Measurements from ENCODE around the gene ARTN.

ARTN gene, protein sequence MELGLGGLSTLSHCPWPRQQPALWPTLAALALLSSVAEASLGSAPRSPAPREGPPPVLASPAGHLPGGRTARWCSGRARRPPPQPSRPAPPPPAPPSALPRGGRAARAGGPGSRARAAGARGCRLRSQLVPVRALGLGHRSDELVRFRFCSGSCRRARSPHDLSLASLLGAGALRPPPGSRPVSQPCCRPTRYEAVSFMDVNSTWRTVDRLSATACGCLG

DNA sequence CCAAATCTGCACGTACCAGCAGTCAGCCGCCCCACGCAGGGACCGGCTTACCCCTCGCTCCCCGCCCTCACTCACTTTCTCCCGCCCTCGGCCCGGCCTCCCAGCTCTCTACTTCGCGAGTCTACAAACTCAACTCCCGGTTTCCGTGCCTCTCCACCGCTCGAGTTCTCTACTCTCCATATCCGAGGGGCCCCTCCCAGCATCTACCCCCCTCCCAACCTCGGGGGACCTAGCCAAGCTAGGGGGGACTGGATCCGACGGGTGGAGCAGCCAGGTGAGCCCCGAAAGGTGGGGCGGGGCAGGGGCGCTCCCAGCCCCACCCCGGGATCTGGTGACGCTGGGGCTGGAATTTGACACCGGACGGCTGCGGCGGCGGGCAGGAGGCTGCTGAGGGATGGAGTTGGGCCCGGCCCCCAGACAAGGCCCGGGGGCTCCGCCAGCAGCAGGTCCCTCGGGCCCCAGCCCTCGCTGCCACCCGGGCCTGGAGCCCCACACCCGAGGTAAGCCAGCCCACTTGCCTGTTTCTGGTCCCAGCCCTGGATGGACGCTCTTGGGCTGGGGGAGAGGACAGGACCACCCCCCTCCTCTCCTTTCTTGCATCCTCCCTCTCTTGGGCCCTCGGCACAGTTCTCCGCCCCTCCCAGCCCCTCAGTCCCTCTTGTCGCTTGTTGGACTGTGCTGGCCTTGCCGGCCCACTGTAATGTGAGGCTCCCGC is at the start of gene ARTN:
ARTN (plus strand) TSS at position 416 of the 715 bp plus-strand sequence. CDS start 1,856 bp downstream, outside the sequence.
- no peak for DNase-seq

DNA sequence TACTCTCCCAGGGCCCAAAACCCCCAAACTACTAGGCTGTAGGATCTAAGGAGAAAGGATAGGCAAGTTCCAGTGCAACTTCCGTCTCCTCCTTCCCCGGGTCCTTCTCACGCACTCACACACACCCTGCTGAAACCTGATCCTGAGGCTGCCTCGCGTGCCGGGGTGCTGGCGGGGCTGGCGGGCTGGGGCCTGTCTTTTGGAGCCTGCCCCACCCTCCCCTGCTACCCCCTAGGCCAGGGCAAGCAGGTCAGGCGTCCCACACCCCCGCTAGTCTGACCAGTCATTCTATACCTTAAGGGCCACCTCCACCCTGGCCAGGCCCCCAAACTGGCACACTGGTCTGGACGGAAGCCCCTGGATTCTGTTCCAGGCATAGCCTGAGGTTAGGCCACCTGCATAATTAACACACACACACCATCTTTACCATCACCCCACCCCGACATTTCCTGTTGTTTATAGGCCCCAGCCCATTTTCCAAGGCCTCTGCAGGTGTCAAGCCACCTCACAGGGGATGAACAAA is 48.3 kb upstream of the ARTN start:
- no peak for DNase-seq

DNA sequence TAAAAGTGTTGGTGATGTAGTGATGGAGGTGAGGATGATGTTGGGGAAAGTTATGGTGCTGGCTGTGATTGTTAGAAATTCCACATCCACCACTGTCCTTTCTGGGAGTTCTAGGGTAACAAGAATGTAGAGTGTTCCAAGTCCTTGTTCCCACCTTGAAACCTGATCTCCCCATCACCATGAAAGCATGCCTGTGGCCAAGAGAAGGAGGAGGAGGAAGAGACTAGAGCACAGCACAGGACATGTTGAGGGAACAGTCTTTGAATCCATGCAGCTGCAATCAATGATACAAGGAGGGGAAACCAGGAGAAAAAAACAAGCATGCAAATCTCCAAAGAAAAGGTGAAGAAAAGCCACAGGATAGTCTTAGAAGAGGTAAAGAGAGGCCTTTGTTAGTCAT is 45.9 kb upstream of the ARTN start:
- no peak for DNase-seq

DNA sequence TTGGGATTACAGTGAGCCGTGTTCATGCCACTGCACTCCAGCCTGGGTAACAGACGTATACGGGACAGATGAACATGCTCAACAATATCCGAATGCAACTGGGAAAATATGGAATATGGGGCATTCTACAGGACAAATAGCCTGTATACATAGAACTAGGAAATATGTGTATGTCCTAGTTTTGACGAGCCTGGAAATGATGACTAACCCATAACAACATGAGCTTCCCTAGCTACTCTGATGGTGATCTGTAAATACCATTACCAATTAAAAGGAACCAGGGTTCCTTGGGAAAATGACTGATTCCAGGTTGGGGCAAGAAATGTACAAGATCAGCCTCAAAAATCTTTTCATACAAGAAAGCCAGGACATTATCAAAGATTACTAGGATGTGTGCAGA is 42.8 kb upstream of the ARTN start:
- DNase-seq: no peak

DNA sequence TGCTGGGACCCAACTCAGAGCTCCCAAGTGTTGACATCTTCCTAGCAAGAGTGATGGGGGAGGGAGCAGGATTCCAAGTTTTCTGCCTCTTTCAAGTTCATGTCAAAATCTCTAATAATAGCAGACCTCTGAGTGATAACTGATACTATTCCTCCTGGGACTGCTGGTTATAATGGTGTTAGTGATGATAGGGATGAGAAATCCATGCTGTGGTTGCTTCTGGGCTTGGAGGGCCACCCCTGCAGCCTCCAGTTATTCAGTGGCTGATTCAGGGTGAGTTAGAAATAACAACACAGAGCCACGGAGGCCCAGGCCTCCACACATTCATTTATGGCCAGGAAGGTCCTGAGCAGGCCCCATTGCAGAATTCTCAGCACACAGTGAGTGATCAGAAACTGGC is 40.6 kb upstream of the ARTN start:
- DNase-seq: no peak

DNA sequence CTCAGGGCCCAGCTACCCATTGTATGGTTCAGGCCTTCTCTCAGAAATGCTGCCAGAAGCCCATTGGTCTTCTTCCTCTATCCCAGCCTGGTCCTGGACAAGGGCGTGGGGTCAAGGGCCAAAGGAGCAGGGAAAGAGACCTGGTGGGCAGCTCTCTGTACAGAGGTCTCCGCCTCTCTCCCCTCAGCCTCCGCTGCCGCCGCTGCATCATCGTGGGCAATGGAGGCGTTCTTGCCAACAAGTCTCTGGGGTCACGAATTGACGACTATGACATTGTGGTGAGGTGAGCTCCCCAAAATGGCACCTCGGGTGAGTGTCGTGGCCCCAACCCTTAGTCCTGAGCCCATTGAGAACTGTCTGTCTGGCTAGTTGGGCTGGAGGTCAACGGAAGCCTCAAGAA is 34.6 kb upstream of the ARTN start:
- no peak for DNase-seq

DNA sequence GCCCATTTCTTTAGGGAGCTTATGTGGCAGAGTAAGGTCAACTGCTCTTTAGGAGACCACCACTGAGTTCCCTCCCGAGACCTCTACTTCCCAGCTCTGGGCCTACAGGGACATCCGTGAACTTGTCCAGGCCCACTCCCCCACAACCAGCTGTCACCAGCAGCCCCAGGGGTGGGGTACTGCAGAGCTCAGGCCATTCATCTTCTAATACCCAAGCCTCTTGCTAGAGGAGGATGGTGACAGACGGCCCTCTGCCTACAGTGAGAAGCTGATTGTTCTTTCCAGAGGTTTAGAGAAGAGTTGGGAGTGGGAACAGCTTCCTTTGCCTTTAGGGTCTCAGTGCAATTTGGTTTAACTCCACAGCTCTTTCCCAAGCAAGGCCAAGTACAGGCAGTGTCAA is 33.2 kb upstream of the ARTN start:
- no peak for DNase-seq

DNA sequence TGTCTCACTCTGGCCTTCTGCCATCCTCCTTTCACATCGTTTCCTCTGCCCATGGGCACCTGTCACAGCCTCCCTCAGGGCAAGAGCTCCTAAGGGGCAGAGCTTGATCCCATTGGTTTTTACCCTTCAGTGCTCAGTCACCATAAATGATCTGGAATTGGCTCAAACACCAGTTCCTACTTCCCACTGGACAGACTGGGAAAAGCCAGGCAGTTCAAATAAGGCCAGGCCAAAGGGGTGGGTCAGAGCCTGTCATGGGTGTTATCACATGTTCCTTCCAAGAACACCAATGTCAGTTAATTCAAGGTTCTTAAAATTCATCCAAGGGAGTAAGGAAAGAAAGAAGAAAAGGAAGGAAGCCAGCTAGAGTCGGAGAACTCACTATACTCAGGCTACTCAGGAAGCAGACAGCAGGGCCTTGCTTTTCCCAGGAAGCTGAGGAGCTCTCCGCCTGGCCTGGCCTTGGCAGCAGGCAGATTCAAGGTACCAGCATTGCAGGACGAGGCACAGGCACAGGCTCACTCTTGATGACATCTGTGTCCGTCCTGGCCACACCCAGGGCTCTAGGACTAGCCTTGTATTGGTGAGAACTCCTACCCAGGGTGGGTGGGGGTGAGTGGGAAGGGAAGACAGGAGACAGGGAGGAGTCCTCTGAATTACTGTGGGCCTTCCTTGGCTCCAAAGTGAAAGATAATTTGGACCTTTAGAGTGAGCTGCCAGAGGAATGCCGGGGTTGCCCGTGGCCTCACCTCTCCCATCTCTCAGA is 32.2 kb upstream of the ARTN start:
- DNase-seq: no peak

DNA sequence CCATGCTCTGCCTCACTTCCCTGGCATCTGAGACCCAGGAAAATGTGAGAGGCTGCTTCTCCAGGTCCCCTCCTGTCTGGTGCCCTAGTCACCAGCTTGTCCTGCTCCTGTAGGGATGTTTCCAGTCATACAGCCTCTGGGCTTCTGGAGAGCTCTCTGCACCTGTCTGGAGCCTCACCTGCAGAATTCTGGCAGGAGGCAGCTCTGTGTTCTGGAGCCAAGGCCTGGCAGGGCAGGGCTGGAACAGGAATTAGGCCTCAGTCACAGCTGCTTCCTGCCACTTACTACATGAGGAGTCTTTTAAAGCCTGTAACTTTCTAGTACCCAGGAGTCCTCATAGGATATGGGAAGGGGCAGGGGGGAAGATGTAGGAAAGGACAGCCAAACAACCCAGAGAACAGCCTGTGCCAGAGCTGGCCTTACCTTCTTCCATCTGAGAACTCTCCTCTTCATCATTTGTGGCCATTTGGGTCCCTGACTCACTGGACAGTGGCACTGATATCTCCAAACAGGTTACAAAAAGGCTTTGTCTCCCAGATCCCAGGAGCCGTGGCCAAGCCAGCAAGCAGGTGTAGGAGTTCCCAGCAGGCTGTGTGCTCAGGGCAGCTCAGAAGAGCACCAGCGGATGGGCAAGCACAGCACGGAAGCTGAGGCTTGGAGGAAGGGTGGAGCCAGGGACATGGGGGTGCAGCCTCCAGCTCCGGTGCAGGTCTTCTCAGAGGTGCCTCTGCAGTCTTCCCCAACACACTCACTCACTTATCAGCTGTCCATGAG is 31.4 kb upstream of the ARTN start:
- no peak for DNase-seq

DNA sequence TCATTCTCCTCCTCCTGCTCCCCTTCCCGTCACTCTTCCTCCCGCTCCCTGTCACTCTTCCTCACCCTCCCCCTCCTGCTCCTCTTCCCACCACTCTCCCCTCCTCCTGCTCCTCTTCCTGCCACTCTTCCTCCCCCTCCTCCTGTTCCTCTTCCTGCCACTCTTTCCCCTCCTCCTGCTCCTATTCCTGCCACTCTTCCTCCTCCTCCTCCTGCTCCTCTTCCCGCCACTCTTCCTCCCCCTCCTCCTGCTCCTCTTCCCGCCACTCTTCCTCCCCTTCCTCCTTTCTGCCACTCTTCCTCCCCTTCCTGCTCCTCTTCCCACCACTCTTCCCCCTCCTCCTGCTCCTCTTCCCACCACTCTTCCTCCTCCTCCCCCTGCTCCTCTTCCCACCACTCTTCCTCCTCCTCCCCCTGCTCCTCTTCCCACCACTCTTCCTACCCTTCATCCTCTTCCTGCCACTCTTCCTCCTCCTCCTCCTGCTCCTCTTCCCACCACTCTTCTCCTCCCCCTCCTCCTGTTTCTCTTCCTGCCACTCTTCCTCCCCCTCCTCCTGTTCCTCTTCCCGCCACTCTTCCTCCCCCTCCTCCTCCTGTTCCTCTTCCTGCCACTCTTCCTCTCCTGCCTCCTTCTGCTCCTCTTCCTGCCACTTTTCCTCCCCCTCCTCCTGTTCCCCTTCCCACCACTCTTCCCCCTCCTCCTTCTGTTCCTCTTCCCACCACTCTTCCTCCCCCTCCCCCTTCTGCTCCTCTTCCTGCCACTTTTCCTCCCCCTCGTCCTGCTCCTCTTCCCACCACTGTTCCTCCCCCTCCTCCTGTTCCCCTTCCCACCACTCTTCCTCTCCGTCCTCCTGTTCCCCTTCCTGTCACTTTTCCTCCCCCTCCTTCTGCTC is 28.7 kb upstream of the ARTN start:
- no peak for DNase-seq

DNA sequence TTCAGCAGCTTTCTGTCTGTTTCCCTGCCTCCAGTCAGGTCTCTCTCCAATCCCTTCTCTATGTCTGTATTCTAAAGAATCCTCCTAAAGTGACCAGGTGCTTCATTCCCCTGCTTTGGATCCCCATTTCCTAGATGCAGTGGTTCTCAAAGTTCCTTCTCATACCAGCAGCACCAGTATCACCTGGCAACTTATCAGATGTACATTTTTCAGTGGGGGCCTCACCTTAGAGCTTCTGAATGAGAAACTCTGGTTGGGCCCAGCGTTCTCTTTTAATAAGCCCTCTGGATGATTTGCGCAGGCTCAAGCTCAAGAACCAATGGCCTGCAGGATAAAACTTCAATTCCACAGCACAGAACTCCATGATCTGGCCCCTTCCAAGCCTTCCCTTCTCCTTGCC is 25.4 kb upstream of the ARTN start:
- DNase-seq: no peak

DNA sequence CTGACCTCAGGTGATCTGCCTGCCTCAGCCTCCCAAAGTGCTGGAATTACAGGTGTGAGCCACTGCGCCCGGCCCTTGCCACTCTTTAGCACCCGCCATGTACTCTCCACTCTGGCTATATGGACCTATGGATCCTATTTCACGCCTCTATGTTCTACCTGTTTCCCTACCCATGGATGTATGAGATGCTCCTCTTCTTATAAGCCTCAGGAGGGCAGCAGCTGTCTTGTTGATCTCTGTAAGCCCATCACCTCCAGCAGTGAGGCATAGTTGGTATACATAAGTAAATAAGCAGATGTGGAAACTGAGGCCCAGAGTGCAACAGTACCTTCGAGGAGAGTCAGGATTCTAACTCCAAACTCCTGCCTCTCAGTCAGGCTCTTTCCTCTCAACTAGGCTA is 24.7 kb upstream of the ARTN start:
- DNase-seq: no peak

DNA sequence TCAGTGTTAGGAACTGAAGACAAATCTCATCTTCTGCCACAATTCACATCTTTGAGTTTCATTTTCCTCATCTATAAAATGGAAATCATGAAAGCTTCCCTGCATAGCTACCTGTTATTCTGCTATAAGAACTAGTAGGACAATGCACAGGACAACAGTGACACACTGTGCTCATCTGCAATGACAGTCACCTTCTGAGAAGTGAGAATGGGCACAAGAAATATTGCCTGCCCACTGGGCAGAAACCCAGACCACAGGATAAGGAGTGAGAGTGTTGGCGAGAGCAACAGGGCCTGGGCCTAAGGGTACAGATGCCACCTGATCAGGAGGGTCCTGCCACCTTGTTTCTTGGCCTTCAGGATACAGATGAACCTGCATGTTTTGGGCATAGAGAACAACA is 23.3 kb upstream of the ARTN start:
- no peak for DNase-seq

DNA sequence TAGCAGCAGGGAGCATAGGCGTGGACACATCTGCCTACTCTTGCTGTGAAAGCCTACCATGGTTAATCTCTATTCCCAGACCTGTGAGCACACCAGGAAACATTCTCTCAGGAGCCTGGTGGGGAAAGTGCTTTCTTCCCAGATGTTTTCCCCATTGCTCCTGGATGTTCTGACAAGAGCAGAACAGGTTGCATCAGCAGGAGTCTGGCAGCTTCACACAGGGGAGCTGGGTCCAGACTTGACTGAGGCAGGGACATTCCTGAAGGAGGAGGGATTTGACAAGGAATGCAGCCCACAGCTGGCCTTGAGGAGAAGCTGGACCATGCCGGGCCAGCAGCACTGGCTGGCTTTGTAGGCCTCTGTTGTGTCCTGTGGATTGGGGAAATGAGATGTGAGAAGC is 21.0 kb upstream of the ARTN start:
- DNase-seq: no peak

DNA sequence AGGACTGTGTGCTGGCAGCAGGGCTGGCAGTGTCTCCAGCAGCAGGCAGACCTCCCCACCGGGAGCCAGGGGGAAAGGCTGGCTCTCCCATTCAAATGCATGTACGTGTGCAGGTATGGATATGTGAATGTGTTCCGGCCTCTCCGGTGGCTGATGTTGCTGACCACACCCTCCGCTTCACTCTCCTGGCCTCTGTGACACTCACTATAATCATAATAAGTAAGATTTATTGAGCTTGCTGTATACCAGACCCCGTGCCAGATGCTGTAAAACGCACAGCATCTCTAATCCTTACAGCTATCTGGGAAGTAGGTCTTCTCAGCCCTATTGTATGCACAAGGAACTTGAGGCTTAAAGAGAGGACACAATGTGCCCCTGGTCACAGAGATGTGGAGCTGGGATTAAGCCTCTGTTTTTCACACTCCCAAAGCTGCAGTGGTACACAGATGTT is 20.5 kb upstream of the ARTN start:
- no peak for DNase-seq

DNA sequence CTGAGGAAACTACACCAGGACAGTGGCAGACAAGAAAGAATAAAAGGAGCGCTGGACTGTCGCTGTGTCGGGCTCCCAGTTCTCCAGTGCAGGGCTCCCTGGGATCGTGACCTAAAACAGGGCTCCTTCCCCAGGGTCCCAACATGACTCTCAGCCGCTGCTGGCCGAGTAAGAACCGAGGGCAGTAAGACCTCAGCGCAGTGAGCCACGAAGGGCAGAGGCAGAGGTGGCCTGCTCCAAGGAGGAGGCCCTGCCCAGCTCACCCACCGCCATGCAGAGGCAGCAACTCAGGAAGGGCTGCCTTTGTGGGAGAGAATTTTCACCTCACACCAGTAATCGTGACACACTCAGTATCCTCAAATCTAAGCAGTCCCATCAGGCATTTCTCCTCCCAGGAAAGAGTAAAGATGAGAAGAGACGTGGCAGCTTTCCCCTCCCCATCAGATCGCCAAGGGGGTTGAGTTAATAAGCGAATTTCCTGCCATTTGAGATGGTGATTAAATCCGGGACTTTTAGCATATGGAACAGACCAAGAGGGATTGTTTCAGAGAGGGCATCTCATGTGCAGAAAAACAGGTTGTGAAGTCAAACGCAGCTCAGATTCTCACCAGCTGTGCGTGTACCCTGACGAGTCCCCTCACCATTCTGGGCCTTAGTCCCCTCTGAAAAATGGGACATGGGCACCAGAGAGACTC is 19.8 kb upstream of the ARTN start:
- no peak for DNase-seq

DNA sequence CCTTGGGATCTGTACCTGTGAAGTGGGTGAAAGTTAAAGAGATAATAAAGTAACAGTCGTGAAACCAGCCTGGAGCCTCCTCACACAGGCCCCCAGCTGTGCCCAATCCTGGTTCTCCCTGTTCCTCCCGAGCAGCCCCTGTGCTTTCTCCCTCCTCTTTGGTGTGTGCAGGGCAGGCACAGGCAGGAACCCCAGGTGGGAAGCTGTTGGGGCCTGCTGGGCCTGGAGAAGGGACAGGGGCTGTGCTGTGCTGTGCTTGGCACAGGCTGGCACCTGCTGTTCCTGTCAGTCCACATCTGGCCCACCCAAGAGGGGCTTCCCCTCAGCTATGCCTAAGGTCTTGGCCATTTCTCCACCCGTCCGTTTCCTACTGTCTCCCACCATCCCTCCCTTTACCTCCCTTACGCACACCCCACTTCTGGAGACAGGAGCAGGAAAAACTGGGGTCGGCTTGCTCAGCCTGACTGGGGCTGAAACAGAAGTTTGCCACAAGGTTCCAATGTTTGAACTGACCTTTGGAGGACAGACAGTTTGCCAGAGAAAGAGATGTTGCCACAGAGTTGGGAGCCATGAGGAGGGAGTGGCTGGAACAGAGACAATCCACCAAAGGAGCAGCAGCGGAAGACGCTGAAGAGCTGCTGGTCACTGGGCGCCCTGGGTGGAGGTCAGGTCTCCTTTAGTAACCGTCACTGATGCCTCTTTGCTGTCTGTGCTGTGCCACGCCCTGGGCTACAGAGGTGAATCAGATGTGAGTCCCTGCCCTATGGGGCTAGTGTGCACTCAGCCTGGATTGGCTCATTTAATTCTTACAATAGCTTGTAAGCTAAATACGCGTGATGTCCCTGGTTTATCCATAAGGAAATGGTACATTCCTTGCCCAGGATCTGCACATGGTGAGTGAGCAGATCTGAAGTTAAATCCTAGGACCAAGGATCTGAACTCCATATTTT is 18.8 kb upstream of the ARTN start:
- no peak for DNase-seq

DNA sequence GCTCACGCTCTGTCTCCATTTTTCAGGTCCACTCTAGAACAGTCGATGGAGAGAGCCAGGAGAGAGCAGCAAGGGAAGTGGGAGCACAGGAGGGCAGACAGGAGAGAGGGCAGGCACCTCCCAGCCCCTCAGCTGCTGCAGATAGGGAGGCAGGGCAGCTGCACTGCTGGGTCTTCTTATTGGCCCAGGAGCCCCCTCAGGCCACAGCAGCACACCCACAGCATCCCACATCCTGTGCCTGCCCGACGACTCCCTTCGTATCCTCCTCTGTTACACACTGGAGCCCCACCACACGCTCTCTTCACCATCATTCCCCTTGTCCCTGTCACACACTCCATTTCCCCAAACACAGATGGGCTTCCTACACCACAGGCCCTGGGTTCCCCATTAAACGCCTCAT is 13.7 kb upstream of the ARTN start:
- DNase-seq: no peak

DNA sequence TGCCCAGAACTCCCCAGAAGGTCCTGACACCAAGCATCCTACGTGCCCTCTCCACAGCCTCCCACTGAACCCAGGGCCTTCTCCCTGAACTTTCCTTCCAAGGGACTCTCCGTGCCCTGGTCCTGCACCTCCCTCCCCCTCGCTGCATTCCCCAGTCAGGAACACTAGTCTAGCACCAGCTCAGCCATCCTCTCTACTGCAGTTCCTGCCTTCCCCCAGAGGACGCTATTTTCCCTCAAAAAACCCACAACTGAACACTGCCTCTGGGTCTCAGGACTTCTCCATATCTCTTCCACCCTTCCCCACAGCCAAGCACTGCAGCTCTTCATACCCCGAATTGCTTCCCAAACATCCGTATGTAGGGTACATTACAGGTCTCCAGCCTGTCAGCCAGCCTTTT is 12.6 kb upstream of the ARTN start:
- no peak for DNase-seq

DNA sequence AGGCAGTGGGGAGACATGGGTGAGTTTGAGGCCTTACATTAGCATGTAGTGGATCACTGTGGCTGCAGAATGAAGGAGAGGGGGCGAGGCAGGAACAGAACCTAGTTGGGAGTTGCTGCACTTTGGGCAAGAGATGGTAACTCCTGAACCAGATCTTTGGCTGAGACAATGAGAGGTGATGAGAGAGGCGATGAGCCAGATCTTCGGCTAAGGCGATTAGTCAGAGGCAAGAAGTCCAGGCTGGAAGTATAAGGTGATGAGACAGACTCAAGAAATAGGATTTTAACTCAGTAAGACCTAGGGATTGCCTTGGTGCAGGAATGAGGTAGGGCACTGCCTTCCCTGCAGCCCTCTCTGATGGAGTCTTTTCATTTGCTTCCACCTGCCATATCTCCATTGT is 9.1 kb upstream of the ARTN start:
- no peak for DNase-seq

All from CD4-positive, alpha-beta T cell treated with Interleukin-10 for 1 hour (primary cell).